GM23338 (cell line): Measurements from ENCODE around the gene PMIS2.

Experiments used
- CREB1 ChIP-seq: fragments of 250-450 bp; sonication (Bioruptor Pico); IDR thresholded peaks from 2 replicates; pipeline ENCODE4 v1.5.0; 2020; ENCODE audit warnings: low read depth, mild to moderate bottlenecking, moderate library complexity
- CTCF ChIP-seq, 2 experiments: fragments of 200-600 bp in 1 of 2; sonication (generic) in 1 of 2; conservative IDR thresholded peaks; 2 replicates each; pipeline versions ENCODE4 v1.5.1 to v1.6.1; 2016 to 2017; ENCODE audit warnings: antibody characterized with exemption in 2 of 2, low read depth in 2 of 2, mild to moderate bottlenecking in 2 of 2, moderate library complexity in 1 of 2
- ETS1 ChIP-seq: IDR thresholded peaks from 2 replicates; pipeline ENCODE4 v1.6.1; 2016; ENCODE audit warnings: antibody characterized with exemption
- EZH2 ChIP-seq: fragments of 200-600 bp; sonication (generic); IDR thresholded peaks from one replicate; pipeline ENCODE4 v1.8.0; 2017; ENCODE audit warnings: antibody characterized with exemption, mild to moderate bottlenecking, low read depth; ENCODE audit not compliant: unreplicated experiment
- EZH2phosphoT487 ChIP-seq: fragments of 200-600 bp; sonication (generic); IDR thresholded peaks from one replicate; pipeline ENCODE4 v1.8.1; 2018; ENCODE audit warnings: antibody characterized with exemption; ENCODE audit not compliant: unreplicated experiment
- JUNB ChIP-seq: IDR thresholded peaks from one replicate; pipeline ENCODE4 v1.6.1; 2016; ENCODE audit warnings: antibody characterized with exemption; ENCODE audit not compliant: unreplicated experiment
- POLR2AphosphoS5 ChIP-seq: IDR thresholded peaks from 2 replicates; pipeline ENCODE4 v1.6.1; 2016; ENCODE audit warnings: antibody characterized with exemption, low read depth
- REST ChIP-seq: IDR thresholded peaks from one replicate; pipeline ENCODE4 v1.6.1; 2018; ENCODE audit warnings: antibody characterized with exemption; ENCODE audit not compliant: unreplicated experiment
- ZNF114 ChIP-seq: fragments of 250-450 bp; sonication (Bioruptor Pico); IDR thresholded peaks from 2 replicates; pipeline ENCODE4 v1.5.0; 2020; ENCODE audit warnings: mild to moderate bottlenecking, moderate library complexity
- ZNF331 ChIP-seq: fragments of 250-450 bp; sonication (Bioruptor Pico); IDR thresholded peaks from 2 replicates; pipeline ENCODE4 v1.5.0; 2020; ENCODE audit warnings: low read depth, mild to moderate bottlenecking, moderate library complexity
- ZNF462 ChIP-seq: fragments of 250-450 bp; sonication (Bioruptor Pico); IDR thresholded peaks from 2 replicates; pipeline ENCODE4 v1.5.0; 2020; ENCODE audit warnings: mild to moderate bottlenecking, moderate library complexity

GRCh38 chr19:35560677-35561076 is 25.3 kb upstream of the PMIS2 start:
- no peak for TF ChIP-seq EZH2
- no peak for TF ChIP-seq REST
- no peak for TF ChIP-seq CREB1 (CRISPR knock-in tag)
- no peak for TF ChIP-seq CTCF (conservative IDR thresholded peaks at IDR 0.05; ENCODE audit: low read depth in 2 of 2)
- no peak for TF ChIP-seq EZH2phosphoT487
- no peak for TF ChIP-seq POLR2AphosphoS5
- TF ChIP-seq ZNF114 (CRISPR knock-in tag) = no peak
- no peak for TF ChIP-seq ZNF462 (CRISPR knock-in tag)
- no peak for TF ChIP-seq JUNB
- no peak for TF ChIP-seq ETS1
- TF ChIP-seq ZNF331 (CRISPR knock-in tag) = no peak
